GM18508 (cell line): ENCODE measurements around the gene BLOC1S4.
A peak's percentile ranks its signal among the peaks of the same experiment; 100 is the strongest.
"Not testable (repeated sequence)": the region's sequence is repeated elsewhere in the genome, so short reads cannot be mapped to it uniquely, and the experiment has no call there.

Experiments used
- ATAC-seq: cut with Tn5 transposase; IDR thresholded peaks from one replicate; pipeline ENCODE4 v1.9.1; 2021; ENCODE audit warnings: moderate number of reproducible peaks; ENCODE audit not compliant: insufficient read depth, unreplicated experiment

The BLOC1S4 gene, protein sequence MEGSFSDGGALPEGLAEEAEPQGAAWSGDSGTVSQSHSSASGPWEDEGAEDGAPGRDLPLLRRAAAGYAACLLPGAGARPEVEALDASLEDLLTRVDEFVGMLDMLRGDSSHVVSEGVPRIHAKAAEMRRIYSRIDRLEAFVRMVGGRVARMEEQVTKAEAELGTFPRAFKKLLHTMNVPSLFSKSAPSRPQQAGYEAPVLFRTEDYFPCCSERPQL

DNA sequence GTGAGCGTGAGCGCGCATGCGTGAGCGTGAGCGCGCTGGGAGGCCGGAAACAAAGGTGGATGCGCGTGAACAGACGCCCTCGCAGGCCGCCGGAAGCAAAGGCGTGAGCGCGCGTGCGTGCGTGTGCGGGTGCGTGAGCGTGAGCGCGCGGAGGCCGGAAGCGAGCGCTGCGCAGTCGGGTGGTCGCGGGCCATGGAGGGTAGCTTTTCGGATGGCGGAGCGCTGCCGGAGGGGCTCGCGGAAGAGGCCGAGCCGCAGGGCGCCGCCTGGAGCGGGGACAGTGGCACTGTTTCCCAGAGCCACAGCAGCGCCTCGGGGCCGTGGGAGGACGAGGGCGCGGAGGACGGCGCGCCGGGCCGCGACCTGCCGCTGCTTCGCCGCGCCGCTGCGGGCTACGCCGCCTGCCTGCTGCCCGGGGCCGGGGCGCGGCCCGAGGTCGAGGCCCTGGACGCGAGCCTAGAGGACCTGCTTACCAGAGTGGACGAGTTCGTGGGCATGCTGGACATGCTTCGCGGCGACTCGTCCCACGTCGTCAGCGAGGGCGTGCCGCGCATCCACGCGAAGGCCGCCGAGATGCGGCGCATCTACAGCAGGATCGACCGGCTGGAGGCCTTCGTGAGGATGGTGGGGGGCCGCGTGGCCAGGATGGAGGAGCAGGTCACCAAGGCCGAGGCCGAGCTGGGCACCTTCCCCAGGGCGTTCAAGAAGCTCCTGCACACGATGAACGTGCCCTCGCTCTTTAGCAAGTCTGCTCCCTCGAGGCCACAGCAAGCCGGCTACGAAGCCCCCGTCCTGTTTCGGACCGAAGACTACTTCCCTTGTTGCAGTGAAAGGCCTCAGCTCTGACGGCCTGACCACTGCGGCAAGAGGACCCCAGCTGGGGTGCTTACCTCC lies at the start of gene BLOC1S4:
BLOC1S4 (plus strand) TSS at position 157 of the 894 bp plus-strand sequence; CDS start at position 193, 36 bp downstream.
- ATAC-seq, result peak; percentile 49

DNA sequence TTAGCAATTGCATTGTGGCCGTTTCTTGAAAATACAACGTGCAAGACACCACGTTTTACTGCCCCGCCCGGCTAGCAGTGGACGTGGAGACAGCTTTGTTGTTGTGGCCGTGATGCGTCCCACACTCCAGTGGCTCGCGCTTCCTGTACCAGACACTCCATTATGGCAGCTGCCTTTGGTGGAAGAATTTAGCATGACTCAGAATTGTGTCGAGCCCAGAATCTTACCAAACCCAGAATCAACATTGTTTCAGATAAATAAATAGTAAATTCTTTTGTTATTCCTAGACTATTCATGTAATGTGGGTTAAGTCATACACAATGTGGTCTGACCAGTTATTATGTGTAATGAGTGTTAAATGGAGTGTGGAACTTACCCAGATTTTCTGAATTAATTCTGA lies 47.6 kb upstream of the BLOC1S4 start:
- ATAC-seq, result no peak

DNA sequence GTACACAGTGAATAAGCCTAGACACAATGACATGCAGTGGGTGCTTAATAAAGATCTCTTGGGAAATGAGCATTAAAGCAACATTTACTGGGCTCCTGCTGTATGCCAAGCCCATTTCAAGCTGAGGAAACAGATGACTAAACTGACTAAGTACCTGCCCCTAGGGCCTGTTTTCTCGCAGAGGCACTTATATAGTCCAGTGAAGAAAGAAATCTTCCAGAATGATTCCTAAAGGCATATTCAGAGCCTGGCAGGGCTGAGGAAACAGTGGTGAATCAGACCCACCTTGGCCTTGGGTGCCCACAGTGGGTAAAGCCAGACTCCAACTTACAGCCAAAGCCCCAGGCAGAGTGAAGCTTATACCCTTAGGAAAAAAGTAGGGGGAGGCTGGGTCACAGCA lies 44.3 kb upstream of the BLOC1S4 start:
- ATAC-seq, result no peak

DNA sequence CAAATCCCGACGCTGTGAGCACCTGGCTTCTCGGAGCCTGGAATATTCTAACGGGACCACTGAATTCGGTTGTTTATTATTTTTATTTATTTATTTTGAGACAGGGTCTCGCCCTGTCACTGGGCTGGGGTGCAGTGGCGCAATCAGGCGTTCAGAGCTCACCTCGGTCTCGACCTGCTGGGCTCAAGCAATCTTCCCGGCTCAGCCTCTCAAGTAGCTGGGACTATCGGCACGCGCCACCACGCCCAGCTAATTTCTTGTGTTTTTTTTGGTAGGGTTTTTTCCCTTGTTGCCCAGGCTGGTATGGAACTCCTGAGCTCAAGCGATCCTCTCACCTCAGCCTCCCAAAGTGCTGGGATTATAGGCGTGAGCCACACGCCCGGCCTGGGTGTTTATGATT lies 43.8 kb upstream of the BLOC1S4 start:
- ATAC-seq, result no peak

DNA sequence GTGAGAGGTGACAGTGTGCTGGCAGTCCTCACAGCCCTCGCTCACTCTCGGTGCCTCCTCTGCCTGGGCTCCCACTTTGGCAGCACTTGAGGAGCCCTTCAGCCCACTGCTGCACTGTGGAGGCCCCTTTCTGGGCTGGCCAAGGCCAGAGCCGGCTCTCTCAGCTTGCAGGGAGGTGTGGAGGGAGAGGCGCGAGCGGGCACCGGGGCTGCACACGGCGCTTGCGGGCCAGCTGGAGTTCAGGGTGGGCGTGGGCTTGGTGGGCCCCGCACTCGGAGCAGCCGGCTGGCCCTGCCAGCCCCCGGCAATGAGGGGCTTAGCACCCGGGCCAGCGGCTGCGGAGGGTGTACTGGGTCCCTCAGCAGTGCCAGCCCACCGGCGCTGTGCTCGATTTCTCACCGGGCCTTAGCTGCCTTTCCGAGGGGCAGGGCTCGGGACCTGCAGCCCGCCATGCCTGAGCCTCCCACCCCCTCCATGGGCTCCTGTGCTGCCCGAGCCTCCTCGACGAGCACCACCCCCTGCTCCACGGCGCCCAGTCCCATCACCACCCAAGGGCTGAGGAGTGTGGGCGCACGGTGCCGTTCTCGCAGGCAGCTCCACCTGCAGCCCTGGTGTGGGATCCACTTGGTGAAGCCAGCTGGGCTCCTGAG lies 43.3 kb upstream of the BLOC1S4 start:
- ATAC-seq, result not testable (repeated sequence)

DNA sequence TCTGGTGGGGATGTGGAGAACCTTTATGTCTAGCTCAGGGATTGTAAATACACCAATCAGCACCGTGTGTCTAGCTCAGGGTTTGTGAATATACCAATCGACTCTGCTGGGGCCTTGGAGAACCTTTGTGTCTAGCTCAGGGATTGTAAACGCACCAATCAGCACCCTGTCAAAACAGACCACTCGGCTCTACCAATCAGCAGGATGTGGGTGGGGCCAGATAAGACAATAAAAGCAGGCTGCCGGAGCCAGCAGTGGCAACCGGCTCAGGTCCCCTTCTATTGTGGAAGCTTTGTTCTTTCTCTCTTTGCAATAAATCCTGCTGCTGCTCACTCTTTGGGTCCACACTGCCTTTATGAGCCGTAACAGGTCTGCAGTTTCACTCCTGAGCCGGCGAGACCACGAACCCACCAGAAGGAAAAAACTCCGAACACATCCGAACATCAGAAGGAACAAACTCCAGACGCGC lies 42.7 kb upstream of the BLOC1S4 start:
- not testable (repeated sequence) for ATAC-seq

DNA sequence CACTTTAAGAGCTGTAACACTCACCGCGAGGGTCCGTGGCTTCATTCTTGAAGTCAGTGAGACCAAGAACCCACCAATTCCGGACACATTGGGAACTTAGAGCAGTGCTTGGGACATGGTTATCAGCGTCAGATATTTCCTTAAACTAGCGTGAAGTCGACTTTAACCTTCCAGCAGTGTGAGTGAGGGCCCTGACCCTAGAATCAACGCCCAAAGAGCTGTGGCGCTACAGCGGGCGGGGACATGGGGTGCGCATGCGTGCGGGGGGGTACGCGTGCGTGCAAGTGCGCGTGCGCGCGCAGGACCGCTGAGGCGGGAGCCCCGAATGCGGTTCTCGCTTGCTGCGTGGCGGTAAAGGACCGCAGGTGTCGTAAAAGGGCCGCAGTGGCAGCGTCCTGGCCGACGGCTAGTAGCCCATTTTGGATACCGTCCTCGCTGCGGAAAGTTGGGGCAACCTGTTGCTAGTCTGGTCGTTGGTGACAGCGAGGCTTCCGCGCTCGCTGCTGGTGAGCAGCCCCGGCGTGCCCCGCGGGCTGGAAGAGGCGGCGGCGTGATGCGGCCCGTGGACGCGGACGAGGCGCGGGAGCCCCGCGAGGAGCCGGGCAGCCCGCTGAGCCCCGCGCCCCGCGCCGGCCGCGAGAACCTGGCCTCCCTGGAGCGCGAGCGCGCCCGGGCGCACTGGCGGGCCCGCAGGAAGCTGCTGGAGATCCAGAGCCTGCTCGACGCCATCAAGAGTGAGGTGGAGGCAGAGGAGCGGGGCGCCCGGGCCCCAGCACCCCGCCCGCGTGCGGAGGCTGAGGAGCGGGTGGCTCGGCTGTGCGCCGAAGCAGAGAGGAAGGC lies 42.1 kb upstream of the BLOC1S4 start:
- ATAC-seq, result peak; percentile 64

DNA sequence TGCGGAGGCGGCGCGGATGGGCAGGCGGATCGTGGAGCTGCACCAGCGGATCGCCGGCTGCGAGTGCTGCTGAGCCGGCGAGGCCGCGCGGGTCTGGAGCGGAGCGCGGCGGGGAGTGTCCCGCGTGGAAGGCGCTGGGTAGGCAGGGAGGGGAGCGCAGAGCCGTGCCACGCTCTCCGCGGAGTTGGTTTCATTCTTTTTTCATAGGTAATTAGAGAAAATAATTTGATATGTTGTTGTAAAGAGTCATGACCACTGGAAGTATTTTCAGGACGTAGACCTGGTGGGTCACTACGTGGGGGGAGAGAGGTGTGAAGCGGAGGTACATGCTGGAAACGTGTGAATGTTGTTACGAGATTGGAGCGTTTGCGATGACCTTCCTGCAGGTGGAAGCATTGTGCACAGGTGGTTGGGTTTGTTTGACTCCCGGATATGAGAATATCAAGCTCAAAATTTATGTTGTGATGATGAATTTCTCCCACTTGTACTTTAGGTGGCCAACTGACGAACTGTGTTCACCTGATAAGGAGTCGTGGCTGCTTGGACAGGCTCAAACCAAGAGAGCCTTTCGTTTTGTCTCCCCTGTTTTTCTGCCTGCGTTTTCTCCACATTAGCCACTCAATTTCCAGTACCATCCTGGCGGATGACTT lies 41.3 kb upstream of the BLOC1S4 start:
- ATAC-seq, result peak; percentile 26

DNA sequence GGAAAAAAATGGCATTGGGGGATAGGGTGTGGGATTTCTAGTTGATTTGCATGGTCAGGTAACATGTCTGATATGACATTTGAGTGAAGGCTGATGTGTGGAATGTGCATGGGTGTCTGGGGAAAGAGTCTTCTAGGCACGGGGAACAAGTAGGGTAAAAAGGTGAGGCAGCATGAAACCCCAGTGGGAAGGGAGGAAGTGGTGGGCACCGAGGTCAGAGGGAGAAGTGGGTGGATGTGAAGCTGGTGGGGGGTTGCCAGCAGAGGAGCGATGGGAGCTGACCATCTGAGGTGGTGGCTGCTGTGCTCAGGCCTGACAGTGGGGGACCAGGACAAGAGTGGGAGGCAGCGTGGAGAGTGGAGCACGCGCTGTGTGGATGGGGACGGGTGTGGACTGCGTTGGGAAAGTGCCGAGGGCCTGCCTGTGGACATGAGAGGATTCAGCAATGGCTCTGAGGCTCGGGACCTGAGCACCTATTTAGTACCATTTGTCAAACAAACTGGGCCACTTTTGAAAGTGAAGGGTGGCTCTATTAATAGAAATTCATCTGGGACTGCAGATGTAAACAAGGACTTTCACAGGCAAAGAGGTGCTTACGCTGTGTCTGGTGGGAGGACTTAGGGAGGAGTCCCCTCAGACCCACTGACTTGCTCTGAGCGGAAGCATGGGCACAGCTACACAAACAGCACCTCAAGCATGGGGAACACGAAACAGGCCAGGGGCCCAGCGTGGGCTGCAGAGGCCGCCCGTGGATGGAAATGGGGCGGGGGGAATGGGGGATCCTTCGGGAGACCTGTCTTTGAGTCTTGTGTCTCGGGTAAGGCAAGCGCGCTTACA lies 39.0 kb upstream of the BLOC1S4 start:
- ATAC-seq, result no peak

DNA sequence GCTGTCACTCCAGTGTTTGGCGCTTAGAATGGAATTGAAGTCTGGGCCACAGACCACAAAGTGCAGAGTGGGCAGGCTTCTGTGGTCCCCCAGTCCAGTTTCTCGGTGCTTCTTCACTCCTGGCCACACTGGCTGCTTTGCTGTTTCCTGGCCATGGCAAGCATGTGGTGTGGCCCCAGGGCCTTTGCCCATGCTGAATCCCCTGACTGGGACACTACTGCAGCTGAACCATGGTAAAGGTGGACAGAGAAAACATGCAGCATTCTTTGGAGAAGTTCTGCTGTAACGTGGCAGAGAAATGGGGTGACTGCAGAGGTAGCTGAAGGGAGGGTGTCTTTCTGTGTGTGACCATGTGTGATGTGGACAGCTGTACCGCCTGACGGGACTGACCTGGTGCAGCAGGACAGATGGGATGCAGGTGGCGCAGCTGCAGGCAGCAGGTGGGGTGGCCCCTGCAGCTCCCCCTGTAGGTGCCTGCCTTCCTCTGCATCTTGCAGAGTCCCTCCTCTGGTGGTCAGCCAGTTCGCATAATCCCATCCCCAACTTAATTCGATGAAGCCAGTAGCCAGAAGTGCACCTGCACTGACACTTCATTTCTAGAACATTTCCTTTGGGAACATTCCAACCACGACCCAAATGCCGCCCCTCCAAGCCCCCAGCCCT lies 35.5 kb upstream of the BLOC1S4 start:
- no peak for ATAC-seq

DNA sequence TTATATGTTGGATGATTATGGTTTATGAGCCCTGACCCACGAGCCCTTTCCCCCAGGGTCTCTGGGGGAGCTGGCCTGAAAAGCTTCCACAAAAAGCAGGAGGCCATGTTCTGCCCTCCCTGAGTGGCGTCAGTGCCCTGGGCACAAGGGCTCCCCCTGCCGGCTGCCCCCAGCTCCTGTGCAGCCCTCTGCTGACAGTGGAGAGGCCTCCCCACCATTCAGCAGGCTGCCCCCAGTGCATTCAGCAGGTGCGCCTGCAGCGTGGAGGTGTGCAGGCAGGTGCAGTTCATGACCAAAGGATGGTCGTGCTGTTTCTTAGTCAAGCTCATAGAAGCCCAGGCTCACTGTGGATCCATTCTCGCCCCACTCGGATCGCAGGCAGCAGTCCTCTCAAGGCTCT lies 34.8 kb upstream of the BLOC1S4 start:
- no peak for ATAC-seq

DNA sequence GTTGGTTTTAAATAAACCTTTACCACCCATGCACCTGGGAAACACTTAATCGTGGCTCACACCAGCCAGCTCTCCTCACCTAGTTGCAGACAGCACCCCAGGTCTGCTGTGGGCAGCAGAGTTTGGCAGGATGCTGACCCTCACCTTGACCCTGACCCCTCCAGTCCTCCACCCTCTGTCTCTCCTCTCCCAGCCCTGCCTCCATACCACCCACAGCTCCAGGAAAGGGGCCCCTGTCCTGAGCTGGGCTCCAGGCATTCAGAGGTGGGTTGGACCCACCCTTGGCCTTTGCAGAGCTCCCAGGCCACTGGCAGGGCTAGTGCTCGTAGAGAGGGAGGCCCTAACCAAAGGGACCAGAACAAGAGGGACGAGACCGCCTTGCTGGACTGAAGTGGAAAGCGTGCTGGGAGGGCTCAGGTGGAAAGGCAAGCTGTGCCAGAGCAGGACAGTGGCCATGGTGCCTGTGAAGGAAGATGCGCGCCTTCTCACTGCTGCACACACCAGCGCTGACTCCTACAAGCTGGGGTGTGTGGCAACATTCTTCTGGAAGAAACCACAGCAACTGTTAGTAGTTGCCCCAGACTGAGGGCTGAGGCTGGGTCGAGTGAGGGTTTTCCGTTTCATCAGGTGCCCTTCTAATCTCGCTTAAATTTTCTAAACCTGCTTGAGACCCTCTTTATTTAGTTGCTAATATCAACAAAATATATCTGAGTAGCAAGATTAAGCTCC lies 32.9 kb upstream of the BLOC1S4 start:
- ATAC-seq, result no peak

DNA sequence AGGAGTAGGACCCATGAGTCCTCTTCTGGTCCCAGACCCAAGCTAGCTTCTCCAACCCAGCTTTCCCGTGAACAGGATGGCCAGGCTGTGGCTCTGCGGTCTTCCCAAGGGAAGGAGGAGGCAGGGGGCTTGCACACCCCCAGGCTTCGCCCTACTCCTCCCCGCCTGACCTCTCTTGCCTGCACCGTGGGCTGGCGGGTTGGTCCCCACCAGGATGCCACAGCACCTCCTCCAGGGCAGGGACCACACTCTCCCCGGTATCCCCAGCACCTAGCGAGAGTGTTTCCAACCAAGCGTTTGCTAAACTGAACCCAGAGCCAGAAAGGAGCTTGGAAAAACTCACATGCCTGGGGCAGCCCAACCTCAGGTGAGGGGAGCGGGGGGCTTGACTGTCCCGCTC lies 31.3 kb upstream of the BLOC1S4 start:
- ATAC-seq, result no peak

DNA sequence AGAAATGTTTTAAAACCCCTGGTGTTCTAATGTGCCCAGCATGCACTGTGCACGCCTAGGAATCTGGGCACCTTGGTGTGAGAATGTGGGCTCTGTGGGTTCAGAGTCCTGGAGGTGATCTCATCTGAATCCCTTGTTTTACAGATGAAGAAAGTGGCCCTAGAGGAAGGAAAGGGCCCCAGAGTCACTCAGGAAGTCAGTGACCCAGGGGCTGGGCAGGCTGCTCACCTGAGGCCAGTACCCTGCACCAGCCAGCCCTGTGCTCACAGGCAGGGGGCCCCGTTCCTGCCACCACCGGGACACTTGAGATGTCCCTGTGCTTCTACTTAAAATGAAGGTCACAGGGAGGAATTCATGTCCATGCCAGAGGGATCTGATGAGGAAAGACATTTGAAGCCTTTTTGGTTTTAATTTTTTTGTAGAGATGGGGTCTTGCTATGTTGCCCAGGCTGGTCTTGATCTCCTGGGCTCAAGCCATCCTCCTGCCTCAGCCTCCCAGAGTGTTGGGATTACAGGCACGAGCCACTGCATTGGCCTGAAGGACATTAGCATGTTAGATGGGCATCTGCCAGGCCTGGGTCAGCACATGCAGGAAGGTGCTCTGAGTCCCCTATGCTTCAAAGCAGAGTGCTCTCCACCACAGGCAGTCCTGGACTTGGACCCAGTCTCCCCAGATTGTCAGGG lies 29.7 kb upstream of the BLOC1S4 start:
- ATAC-seq, result no peak

DNA sequence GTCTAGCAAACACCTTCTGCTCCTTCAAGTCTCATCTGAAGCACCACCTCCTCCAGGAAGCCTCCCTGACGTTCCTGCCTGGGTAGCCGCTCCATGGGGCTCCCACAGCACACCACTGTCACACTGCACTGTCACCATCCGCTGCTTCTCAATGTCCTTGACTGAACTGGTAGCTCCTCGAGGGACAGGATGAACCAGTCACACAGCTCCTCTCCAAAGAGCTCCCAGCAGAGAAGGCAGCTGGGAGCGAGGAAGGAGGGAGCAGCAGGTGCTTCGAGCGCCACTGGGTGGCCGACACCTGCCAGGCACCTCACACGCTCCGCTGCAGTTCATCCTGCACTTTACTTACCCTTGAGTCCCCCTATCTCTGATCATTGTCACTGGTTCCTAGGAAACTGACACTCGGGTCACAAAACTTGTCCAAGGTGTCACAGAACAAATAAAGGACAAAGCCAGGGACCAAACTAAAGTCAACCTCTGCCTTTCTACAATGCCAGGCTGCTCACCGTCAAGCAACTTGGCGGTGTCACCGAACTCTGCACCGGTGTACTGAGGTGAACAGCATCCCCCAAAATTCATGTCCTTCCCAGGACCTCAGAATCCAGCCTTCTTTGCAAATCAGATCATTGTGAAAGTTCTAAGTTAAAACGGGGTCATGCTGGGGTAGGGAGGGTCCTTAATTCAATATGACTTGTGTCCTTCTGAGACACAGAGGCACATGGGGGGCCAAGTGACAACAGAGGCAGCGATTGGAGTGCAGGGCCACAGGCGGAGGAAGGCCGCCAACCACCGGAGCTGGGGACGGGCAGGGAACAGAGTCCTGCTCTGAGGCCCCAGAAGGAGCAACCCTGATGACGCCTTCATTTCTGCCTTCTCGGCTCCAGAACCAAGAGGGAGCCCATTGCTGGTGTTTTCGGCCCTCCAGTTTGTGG lies 27.8 kb upstream of the BLOC1S4 start:
- no peak for ATAC-seq

DNA sequence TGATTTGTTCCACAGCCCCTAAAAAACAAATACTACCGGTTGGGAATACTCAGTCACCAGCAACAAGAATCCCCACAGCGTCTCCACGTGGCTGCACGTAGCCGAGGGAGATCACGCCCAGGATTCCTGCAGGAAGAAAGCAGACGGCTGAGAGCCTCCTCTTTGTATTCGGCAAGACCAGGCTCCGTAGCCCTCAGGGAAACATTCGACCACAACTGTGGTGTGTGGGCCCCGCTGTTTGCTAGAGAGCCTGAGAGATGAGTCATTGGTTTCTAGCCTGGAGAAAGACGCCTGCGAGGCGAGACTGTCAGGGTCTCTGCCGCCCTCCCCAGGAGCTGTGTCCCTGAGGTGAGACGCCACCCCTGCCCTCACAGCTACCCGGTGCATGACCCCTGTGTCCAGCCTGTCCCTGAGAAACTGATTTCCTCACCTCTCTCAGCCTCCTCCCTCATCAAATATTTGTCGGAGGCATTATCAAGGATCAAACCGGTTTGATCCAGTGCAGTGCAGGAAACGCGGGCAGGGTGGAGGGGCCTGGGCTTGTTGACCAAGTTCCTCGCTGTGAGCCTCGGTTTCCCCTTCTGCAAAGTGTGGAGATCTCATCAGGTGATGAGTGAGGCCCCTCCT lies 27.0 kb upstream of the BLOC1S4 start:
- no peak for ATAC-seq
